ENCODE results near the gene PDE10A. TPM values are rescaled to one million over a fixed set of nuclear protein-coding genes. Genes with fewer than 3 reads are reported as not detected.

PDE10A gene
- total RNA-seq, 6 experiments from 2014 or later: 1.2 to 2.0 (median 1.6) TPM; not detected in 2

DNA sequence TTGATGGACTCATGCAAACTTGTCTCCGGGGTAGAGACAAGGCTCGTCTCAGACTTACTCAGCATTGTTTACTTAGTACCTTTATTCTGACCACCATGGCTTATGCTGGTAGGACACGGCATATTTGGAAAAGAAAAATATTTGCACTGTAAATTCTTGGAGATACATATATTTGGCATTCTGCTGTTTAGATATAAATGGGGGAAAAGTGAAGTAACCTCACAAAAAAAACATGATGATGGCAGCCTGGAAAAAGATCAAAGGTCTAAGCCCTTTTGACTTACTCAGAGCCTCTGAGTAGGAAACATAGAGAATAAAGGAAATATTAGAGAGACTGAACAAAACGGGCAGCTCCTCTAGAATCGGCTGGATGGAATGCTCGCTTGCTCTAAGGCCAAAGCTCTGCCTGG is 32.5 kb downstream of the PDE10A start:
- DNase-seq: no peak
- TF ChIP-seq, protein P1, sequence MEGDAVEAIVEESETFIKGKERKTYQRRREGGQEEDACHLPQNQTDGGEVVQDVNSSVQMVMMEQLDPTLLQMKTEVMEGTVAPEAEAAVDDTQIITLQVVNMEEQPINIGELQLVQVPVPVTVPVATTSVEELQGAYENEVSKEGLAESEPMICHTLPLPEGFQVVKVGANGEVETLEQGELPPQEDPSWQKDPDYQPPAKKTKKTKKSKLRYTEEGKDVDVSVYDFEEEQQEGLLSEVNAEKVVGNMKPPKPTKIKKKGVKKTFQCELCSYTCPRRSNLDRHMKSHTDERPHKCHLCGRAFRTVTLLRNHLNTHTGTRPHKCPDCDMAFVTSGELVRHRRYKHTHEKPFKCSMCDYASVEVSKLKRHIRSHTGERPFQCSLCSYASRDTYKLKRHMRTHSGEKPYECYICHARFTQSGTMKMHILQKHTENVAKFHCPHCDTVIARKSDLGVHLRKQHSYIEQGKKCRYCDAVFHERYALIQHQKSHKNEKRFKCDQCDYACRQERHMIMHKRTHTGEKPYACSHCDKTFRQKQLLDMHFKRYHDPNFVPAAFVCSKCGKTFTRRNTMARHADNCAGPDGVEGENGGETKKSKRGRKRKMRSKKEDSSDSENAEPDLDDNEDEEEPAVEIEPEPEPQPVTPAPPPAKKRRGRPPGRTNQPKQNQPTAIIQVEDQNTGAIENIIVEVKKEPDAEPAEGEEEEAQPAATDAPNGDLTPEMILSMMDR (IDR thresholded peaks at IDR 0.05): no peak
- Mint-ChIP-seq H3K36me3 (ENCODE audit: low read depth) (no peaks in the 10 kb centered on the region), H3K9me3 (peaks cover 47% of the 10 kb centered on the region), H3K27ac (no peak overlapping the region), H3K27me3 (ENCODE audit: insufficient read depth) (peaks cover 2% of the 10 kb centered on the region; the same call in 1 of the 2 replicates), H3K4me3 (no peak overlapping the region), H3K4me1 (ENCODE audit: low read depth) (no peaks in the 10 kb centered on the region)

DNA sequence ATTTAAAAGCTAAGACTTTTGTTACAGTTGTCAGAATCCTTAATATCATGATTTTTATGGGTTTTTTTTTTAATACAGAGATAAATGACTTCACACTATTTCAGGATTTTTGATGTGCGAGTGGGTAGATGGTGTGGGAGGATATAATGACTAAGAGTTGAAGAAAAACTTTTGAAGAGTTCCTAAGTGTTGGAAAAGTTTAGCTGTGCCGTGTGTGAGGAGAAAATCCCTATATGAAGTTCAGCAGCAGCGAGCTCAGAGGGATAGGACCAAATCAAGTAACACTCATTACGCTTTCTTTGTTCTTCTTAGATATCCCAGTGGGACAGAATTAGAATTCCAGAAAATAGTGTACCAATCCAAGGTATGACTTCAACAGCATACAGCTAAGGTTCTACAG is 34.1 kb downstream of the PDE10A start:
- no peak overlapping the region for H3K27ac Mint-ChIP-seq
- no peaks in the 10 kb centered on the region for H3K4me1 Mint-ChIP-seq (ENCODE audit: low read depth)
- H3K36me3 Mint-ChIP-seq (ENCODE audit: low read depth): peaks cover 7% of the 10 kb centered on the region

DNA sequence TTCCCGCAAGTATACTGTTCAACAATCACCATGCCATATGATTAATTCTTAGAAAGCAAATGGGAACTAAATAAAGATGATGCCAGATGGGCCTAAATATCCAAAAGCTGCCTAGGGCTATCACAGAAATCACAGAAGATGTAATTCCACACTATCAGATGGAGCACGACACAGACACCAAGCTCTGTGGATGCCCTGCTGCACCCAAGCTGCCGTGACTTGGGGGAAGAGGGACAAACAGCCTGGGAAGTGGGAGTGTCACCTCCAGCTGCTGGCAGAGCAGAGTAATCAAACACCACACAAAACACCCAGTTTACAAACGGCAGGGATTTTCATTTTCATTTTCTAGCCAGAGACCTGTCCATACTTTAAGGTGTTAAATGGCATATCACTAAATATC is 35.7 kb downstream of the PDE10A start:
- peaks cover 11% of the 10 kb centered on the region for H3K36me3 Mint-ChIP-seq (ENCODE audit: low read depth)
- H3K9me3 Mint-ChIP-seq: peaks cover 41% of the 10 kb centered on the region
- TF ChIP-seq, protein P1 (IDR thresholded peaks at IDR 0.05): no peak
- DNase-seq: no peak
- no peak overlapping the region for H3K27ac Mint-ChIP-seq
- H3K4me3 Mint-ChIP-seq: no peak overlapping the region
- no peaks in the 10 kb centered on the region for H3K4me1 Mint-ChIP-seq (ENCODE audit: low read depth)
- peaks cover 2% of the 10 kb centered on the region for H3K27me3 Mint-ChIP-seq (ENCODE audit: insufficient read depth)

More for the DNA sequence above, 34.1 kb downstream of the PDE10A start:
- Mint-ChIP-seq H3K27me3 (ENCODE audit: insufficient read depth) (peaks cover 2% of the 10 kb centered on the region), H3K4me3 (no peak overlapping the region), H3K9me3 (peaks cover 47% of the 10 kb centered on the region)
- TF ChIP-seq, protein P1 (IDR thresholded peaks at IDR 0.05): no peak
- DNase-seq: no peak

DNA sequence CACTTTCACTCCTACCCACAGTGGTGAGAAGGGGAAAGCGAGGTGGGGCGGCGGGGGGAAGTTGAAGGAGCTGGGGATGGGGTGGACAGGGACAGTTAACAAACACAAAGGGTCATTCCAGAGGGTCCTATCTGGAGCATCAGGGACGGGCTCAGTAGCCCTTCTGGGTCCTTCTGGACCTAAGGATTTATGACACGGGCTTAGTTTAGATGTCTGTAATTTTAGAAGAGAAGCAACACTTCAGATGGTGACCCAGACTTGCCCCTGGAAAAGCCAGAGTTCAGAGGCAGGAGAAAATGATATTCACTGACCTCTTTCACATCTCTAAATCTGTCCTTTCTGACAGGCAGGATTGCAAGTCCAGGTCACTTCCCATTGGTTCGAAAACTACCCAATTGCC is 36.3 kb downstream of the PDE10A start:
- Mint-ChIP-seq H3K4me3 (no peak overlapping the region), H3K27me3 (ENCODE audit: insufficient read depth) (peaks cover 2% of the 10 kb centered on the region), H3K9me3 (peaks cover 39% of the 10 kb centered on the region), H3K27ac (no peak overlapping the region), H3K4me1 (ENCODE audit: low read depth) (no peaks in the 10 kb centered on the region), H3K36me3 (ENCODE audit: low read depth) (peaks cover 11% of the 10 kb centered on the region)
- DNase-seq: no peak
- TF ChIP-seq, protein P1 (IDR thresholded peaks at IDR 0.05): no peak

DNA sequence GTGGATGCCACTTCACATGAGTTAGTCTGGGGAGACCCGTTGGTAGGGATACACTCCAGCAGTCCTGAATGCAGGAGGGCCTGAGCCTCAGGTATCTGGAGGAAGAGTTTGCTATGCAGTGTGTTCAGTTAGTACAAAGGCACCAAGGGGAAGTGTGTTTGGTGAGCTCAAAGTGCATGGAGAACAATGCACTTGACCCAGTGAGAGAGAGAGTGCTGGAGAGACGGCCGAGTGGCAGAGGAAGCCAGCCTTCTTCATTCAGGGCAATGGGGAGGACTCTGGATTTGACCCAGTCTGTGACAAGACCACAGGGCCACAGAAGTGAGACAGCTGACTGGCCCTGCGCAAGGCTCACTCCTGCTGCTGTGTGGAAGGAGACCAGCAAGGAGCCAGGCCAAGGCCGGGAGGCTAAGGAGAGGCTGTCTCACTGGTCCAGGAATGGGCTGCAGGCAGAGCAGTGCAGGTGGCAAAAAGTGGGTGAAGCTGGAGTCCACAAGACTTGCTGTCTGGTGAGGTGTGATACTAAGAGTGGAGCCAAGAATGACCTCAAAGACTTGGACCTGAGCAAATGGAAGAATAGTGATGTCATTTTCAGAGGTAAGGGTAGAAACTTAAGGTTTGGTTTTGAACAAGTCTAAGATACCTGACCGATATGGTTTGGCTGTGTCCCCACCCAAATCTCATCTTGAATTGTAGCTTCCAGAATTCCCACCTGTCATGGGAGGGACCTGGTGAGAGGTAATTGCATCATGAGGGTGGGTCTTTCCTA is 38.0 kb downstream of the PDE10A start:
- Mint-ChIP-seq H3K27ac (no peak overlapping the region), H3K9me3 (peaks cover 36% of the 10 kb centered on the region), H3K4me3 (no peak overlapping the region), H3K36me3 (ENCODE audit: low read depth) (peaks cover 11% of the 10 kb centered on the region), H3K4me1 (ENCODE audit: low read depth) (no peaks in the 10 kb centered on the region), H3K27me3 (ENCODE audit: insufficient read depth) (peaks cover 2% of the 10 kb centered on the region)
- TF ChIP-seq, protein P1 (IDR thresholded peaks at IDR 0.05): no peak
- no peak for DNase-seq
